Peyer's patch (tissue), 4 donors: Measurements from ENCODE around the gene MAPK9. TPM values are rescaled to one million over a fixed set of nuclear protein-coding genes. Genes with fewer than 3 reads are reported as not detected.

Experiments
- DNase-seq, 3 donors: peaks; one replicate each; pipeline ENCODE4 v3.0.0-alpha.2; 2017 to 2019
- H3K27ac ChIP-seq, 4 donors: fragments of 200-600 bp; sonication (generic); one replicate each; pipeline ENCODE4 v1.5.1; 2016 to 2019
- H3K27me3 ChIP-seq, 2 donors: fragments of 200-600 bp; sonication (generic); one replicate each; pipeline ENCODE4 v1.5.1; 2019
- H3K36me3 ChIP-seq, 3 donors: fragments of 200-600 bp; sonication (generic); one replicate each; pipeline ENCODE4 v1.5.1; 2016 to 2019
- H3K4me1 ChIP-seq, 4 donors: fragments of 200-600 bp; sonication (generic); one replicate each; pipeline ENCODE4 v1.5.1; 2016 to 2019
- H3K4me3 ChIP-seq, 4 donors: fragments of 200-600 bp; sonication (generic); 1 replicate in 3 of 4; 2 replicates in 1 of 4; pipeline ENCODE4 v1.5.1; 2016 to 2019; ENCODE audit warnings: mild to moderate bottlenecking in 1 of 4
- H3K9me3 ChIP-seq, 4 donors: fragments of 200-600 bp; sonication (generic); one replicate each; pipeline ENCODE4 v1.5.1; 2016 to 2019; ENCODE audit warnings: mild to moderate bottlenecking in 1 of 4
- POLR2A ChIP-seq, 2 donors: fragments of 450-650 bp; IDR thresholded peaks; one replicate each; pipeline ENCODE4 v1.5.1; 2017; ENCODE audit warnings: antibody characterized with exemption in 2 of 2, mild to moderate bottlenecking in 2 of 2, moderate library complexity in 2 of 2
- total RNA-seq, 4 donors: library from RNA; depleted of rRNA; stranded (reverse); fragments of >200 nt; gene quantifications; one replicate each; pipeline ENCODE4 v1.1.0, GENCODE V29; 2016
- TF ChIP-seq, protein P1 (sequence below), 6 experiments: fragments of 450-650 bp in 4 of 6; fragments of 200-600 bp in 2 of 6; sonication (generic) in 1 of 6; IDR thresholded peaks; one replicate each; pipeline ENCODE4 v1.5.1; 2017 to 2019; ENCODE audit warnings: antibody characterized with exemption in 6 of 6, mild to moderate bottlenecking in 3 of 6, moderate library complexity in 1 of 6

MAPK9 gene
- total RNA-seq, 4 donors from 2014 or later, result 25.1 to 31.3 (median 28.8) TPM

GRCh38 chr5:180323160-180323559, 31.3 kb upstream of the MAPK9 start:
- Histone ChIP-seq H3K4me1 (no peaks in the 10 kb centered on the region), H3K4me3 (no peak overlapping the region), H3K27me3 (no peaks in the 10 kb centered on the region), H3K9me3 (no peaks in the 10 kb centered on the region), H3K36me3 (no peaks in the 10 kb centered on the region), H3K27ac (no peak overlapping the region)
- no peak for DNase-seq
- TF ChIP-seq, protein P1, sequence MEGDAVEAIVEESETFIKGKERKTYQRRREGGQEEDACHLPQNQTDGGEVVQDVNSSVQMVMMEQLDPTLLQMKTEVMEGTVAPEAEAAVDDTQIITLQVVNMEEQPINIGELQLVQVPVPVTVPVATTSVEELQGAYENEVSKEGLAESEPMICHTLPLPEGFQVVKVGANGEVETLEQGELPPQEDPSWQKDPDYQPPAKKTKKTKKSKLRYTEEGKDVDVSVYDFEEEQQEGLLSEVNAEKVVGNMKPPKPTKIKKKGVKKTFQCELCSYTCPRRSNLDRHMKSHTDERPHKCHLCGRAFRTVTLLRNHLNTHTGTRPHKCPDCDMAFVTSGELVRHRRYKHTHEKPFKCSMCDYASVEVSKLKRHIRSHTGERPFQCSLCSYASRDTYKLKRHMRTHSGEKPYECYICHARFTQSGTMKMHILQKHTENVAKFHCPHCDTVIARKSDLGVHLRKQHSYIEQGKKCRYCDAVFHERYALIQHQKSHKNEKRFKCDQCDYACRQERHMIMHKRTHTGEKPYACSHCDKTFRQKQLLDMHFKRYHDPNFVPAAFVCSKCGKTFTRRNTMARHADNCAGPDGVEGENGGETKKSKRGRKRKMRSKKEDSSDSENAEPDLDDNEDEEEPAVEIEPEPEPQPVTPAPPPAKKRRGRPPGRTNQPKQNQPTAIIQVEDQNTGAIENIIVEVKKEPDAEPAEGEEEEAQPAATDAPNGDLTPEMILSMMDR (IDR thresholded peaks at IDR 0.05), result no peak
- TF ChIP-seq POLR2A (IDR thresholded peaks at IDR 0.05), result no peak

GRCh38 chr5:180318456-180319089, 26.7 kb upstream of the MAPK9 start:
- Histone ChIP-seq H3K27me3 (no peaks in the 10 kb centered on the region), H3K4me3 (no peak overlapping the region), H3K4me1 (no peaks in the 10 kb centered on the region), H3K27ac (no peak overlapping the region), H3K9me3 (no peaks in the 10 kb centered on the region), H3K36me3 (no peaks in the 10 kb centered on the region)
- TF ChIP-seq POLR2A (IDR thresholded peaks at IDR 0.05), result no peak
- TF ChIP-seq, protein P1 (IDR thresholded peaks at IDR 0.05), result no peak
- no peak for DNase-seq

DNA sequence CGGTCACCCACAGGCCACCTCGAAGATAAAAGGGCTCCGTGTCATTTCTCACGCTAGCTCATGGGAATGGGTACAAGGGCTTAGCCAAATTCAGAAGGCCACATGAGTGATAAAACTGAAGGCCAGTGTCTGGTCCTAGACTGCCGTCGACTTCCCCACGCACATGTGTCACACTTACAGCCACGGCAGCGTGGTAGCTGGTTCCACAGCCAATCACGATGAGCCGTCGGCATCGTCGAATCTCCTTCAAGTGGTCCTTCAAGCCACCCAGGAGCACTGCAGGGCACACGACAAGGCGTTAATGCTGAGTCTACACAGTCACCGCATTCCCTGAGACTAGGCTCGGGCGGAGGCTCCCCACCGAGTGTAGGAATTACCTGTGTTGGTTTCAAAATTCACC, 24.7 kb upstream of the MAPK9 start:
- no peak overlapping the region for H3K4me3 ChIP-seq
- no peaks in the 10 kb centered on the region for H3K27me3 ChIP-seq
- TF ChIP-seq POLR2A (IDR thresholded peaks at IDR 0.05), result no peak
- TF ChIP-seq, protein P1 (IDR thresholded peaks at IDR 0.05), result no peak
- no peaks in the 10 kb centered on the region for H3K4me1 ChIP-seq
- no peak for DNase-seq
- no peaks in the 10 kb centered on the region for H3K9me3 ChIP-seq
- H3K27ac ChIP-seq, result no peak overlapping the region
- no peaks in the 10 kb centered on the region for H3K36me3 ChIP-seq

GRCh38 chr5:180315762-180316212, 23.9 kb upstream of the MAPK9 start:
- Histone ChIP-seq H3K4me3 (no peak overlapping the region), H3K9me3 (no peaks in the 10 kb centered on the region), H3K27ac (no peak overlapping the region), H3K4me1 (no peaks in the 10 kb centered on the region), H3K27me3 (no peaks in the 10 kb centered on the region), H3K36me3 (no peaks in the 10 kb centered on the region)
- TF ChIP-seq POLR2A (IDR thresholded peaks at IDR 0.05), result no peak
- TF ChIP-seq, protein P1 (IDR thresholded peaks at IDR 0.05), result peak; percentile 69 to 89 (median 84)
- DNase-seq, result peak; percentile 62 to 86 (median 72)

DNA sequence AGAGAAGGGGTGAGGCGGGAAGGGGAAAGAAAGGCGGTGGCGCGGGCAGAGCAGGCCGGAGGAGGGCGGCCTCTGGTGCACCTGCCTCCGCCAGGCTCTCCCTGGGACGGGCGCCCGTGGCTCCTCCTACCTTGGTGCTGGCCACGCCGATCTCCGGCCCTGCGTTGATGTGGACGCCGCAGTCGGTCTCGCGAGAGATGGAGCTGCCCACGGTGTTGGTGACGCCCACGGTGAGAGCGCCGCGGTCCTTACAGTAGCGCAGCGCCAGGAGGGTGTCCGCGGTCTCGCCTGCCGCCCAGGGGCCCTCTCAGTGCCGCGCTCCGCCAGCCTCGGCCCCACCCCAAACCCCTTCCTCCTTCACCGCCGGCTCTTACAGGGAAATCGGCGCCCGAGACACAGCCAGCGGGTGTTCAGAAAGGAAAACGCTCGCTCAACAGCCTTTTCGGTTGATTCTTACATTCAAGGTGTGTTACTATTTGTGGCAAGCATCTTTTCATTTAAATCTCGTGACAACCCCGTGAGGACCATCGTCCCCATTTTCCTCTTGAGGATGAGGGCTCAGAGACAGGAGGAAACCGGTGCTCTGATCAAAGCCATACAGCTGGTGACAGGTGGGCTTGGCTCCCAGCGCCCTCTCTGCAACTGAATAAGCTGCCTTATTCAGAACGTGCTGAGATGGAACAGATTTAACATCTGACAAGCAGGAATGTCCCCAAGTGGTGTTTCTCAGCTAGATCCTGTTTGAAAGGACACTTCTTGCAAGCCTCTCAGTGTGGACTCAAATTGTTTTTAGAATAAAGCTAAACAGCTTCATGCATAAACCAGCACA, 22.0 kb upstream of the MAPK9 start:
- H3K9me3 ChIP-seq, result no peaks in the 10 kb centered on the region
- H3K27me3 ChIP-seq, result no peaks in the 10 kb centered on the region
- H3K4me3 ChIP-seq, result peak overlapping the region in 1 of 4 donors; percentile 20
- H3K27ac ChIP-seq, result peak overlapping the region in 1 of 4 donors; percentile 31
- no peaks in the 10 kb centered on the region for H3K4me1 ChIP-seq
- DNase-seq, result peak in 2 of 3 donors; percentile 16 to 67
- no peak for TF ChIP-seq POLR2A (IDR thresholded peaks at IDR 0.05)
- TF ChIP-seq, protein P1 (IDR thresholded peaks at IDR 0.05), result no peak
- H3K36me3 ChIP-seq, result no peaks in the 10 kb centered on the region
